Activated CD8-positive, alpha-beta memory T cell treated with anti-CD3 and anti-CD28 coated beads, Interleukin-2, amount 50 U/mL, for 1 hour (primary cell): ENCODE results near the gene WWC1.

Experiments
- DNase-seq: peaks from one replicate; pipeline ENCODE4 v3.0.0-alpha.2; 2020; ENCODE audit errors: extremely low read depth

The WWC1 gene

DNA sequence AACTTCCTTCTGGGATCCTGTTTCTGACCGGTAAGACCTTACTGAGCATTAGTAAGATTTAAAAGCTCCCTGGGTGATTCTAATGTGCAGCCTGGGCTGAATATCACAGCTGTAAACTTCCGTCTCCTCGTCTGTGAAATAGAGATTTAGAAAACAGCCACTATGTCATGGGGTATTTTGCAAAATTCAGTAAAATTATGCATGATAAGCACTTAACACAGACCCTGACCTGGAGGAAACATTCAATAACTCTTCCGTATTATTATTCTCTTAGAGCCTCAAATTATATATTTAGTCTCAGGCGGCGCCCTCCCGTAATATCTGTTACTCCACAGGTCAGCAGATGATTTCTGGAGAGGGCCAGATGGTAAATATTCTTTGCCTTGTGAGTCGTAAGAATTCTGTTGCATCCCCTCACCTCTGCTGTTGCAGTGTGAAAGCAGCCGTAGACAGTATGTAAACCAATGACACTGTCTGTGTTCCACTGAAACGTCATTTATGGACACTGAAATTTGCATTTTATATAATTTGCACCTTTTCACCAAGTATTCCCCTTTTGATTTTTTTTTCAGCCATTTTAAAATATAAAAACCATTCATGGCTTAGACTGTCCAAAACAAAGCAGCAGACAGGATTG lies 155.7 kb downstream of the WWC1 start:
- DNase-seq, result no peak

GRCh38 chr5:168447808-168448207 lies 156.4 kb downstream of the WWC1 start:
- DNase-seq, result no peak

- no peak for DNase-seq
Observed at GRCh38 chr5:168449166-168449565, 157.7 kb downstream of the WWC1 start.

- no peak for DNase-seq
Observed at GRCh38 chr5:168451565-168451964, 160.1 kb downstream of the WWC1 start.

DNA sequence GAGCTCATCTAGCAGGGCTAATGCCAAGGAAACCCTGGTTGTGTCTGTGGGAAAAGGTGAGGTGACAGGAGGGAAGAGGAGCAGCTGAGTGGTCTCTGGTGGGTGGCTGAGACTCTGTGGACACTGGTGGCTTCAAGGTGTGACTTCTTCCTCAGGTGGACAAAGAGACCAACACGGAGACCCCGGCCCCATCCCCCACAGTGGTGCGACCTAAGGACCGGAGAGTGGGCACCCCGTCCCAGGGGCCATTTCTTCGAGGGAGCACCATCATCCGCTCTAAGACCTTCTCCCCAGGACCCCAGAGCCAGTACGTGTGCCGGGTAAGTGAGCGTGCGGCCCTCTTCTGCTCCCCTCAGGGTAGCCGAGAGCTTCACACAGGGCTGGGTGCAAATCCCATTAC lies 163.8 kb downstream of the WWC1 start:
- DNase-seq, result no peak

DNA sequence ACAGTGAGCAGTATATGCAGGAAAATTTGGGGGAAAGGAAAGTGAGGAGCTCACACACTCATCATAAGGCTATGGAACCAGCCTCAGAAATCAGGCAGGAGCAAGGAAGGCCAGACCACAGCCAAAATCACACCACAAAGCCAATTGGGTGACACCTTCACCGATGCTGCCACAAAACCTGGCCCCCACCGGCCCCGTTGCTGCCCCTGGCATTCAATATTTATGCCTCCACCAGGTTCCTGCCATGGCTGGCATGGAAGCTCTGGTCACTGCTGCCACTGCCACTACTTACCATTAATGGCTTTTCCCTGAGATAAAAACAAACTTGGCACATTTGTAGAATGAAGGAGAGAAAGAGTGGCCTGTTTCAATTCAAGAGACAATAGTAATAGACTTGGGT lies 166.1 kb downstream of the WWC1 start:
- DNase-seq, result no peak

GRCh38 chr5:168460606-168461005 lies 169.2 kb downstream of the WWC1 start:
- no peak for DNase-seq

DNA sequence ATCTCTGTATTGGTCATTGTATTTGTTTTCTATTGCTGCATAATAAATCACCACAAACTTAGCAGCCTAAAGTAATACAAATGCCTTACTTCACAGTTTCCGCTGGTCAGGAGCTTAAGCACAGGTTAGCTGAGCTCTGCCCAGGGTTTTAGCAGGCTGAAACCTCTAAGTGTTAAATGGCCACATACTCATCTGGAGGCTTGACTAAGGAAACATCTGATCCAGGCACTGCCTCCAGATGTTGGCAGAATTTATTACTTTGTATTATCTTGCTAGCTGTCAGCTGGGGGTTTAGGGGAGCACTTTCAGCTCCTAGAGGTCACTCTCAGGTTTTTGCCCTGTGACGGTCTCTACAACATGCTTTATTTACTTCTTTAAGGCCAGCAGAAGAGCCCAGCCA lies 171.6 kb downstream of the WWC1 start:
- no peak for DNase-seq

- DNase-seq, result no peak
Observed at GRCh38 chr5:168464214-168464613, 172.8 kb downstream of the WWC1 start.

DNA sequence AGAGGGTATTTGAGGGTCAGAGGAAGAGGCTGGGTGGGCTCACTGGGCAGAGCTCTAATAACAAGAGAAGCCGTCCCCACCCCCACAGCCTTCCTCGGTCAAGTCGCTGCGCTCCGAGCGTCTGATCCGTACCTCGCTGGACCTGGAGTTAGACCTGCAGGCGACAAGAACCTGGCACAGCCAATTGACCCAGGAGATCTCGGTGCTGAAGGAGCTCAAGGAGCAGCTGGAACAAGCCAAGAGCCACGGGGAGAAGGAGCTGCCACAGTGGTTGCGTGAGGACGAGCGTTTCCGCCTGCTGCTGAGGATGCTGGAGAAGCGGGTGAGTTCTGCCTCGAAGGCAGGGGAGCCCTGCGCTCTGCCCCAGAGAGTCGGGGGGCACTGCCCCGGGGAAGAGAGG lies 173.2 kb downstream of the WWC1 start:
- DNase-seq, result no peak

DNA sequence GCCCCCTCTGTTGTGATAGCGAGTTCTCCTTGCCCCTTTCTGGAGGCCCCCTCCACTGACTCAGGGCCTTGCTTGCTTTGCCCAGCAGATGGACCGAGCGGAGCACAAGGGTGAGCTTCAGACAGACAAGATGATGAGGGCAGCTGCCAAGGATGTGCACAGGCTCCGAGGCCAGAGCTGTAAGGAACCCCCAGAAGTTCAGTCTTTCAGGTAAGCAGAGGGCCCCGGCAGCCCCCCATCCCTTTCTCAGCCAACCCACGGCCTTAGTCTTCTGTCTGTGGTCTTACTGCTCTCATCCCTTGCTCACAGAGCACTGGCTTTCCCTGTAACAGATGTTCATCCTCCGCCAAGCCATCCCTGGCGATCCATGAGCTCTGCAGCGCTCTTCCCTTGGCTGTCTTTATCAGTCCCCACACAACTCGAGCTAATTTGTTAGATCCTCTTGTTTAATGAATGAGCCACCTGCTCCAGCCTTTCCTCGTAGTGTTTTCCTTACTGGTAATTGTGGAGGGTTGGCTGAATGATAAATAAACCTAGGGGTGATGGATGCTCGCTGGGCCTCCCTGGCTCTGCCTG lies 176.4 kb downstream of the WWC1 start:
- DNase-seq, result no peak

- no peak for DNase-seq
Observed at GRCh38 chr5:168468836-168469235, 177.4 kb downstream of the WWC1 start.

DNA sequence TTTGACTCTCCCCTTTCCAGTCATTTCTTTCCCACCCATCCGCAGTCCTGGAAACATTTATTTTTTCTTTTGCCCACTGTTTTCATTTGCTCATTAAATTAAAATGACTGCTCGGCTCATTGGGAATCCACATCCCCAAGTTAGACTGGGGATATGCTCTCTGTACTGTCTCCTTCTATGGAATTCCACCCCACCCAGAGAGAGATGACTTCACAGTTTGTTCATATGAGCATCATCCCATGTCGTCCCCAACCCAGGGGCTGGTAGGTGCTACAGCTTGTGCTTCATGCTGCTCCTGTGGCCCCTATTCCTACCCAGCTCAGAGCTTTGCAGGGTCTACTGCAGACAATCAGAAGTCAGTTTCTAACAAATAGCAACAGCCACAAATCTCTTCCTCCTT lies 178.4 kb downstream of the WWC1 start:
- DNase-seq, result no peak

- DNase-seq, result no peak
Observed at GRCh38 chr5:168471785-168472184, 180.3 kb downstream of the WWC1 start.

DNA sequence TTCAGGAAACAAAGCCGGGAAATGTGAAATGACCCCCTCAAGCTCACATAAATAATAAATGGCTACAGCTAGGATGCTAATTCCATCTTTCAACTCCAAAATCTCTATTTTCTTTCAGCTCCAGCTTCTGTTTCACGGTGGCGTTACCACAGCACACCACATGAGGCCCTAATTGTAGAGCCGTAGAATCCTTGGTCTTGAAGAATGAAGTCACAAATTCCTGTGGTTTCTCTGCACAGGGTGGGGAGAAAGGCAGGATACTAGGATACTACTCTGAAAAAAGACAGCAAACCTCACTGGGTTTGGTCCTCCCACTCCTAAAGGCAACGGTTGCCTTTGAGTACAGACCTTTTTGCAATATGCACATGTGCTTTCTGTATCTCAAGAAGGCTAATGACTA lies 180.9 kb downstream of the WWC1 start:
- no peak for DNase-seq

DNA sequence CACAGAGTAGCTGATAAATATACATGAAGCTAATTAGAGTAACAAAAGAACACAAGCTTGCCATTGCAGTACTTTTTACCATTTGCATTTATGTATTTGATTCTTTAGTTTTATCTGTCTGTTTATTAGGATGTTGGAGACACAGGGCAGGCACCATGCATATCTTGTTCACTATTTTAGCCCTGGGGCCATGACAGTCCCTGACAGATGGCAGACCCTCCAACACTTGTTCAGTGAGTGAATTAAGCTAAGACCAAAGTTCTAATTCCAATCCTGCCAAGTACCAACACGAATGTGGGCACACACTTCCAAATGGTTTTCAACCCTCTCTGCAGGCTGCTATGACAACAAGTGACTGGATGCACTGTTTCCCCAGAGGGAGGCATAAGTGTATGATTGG lies 182.9 kb downstream of the WWC1 start:
- DNase-seq, result no peak

DNA sequence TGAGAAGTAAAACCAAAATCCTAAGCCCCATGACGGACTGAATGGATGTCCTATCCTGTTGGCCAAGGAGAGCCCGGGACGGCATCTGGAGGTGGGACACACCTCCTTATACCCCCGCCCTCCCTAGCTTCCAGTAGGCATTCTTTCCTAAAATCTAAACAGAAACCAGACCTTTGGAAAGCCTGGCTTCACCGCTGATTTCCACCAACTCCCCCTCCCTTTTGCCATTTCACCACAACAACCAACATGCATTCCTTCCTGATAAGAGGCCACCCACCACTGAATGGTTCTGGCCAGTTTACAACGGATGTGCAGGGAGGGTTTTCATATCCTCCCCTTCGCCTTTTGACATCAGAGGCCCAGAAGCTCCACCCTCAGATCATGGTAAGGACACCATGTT lies 185.6 kb downstream of the WWC1 start:
- DNase-seq, result no peak

GRCh38 chr5:168479166-168479565 lies 187.7 kb downstream of the WWC1 start:
- no peak for DNase-seq

DNA sequence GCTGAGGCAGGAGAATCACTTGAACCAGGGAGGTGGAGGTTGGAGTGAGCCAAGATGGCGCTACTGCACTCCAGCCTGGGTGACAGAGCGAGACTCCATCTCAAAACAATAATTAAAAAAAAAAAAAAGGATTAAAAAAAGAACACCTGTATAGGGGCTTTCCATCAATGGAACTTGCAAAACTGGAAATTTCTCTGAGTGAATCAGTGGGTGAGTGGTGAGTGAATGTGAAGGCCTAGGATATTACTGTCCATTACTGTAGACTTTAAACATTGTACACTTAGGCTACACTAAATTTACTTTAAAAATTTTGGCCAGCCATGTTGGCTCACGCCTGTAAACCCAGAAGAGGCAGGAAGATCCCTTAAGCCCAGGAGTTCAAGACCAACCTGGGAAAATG lies 189.2 kb downstream of the WWC1 start:
- no peak for DNase-seq

GRCh38 chr5:168481330-168481788 lies 189.9 kb downstream of the WWC1 start:
- DNase-seq, result no peak

GRCh38 chr5:168482361-168482760 lies 190.9 kb downstream of the WWC1 start:
- DNase-seq, result no peak

- peak; percentile 54 for DNase-seq
Observed at GRCh38 chr5:168486136-168486879, 194.9 kb downstream of the WWC1 start, which contains the start of gene RARS1. RARS1 (plus strand) TSS chr5:168486471; CDS start chr5:168486499, 28 bp downstream.

- no peak for DNase-seq
Observed at GRCh38 chr5:168489059-168489458, 197.6 kb downstream of the WWC1 start.
